Left cardiac atrium (tissue), 4 donors: ENCODE results near the gene RXRG. TPM values are rescaled to one million over a fixed set of nuclear protein-coding genes. Genes with fewer than 3 reads are reported as not detected.

Experiments used
- ATAC-seq, 2 donors: fragments of 200-7000 bp; cut with Tn5 transposase; one replicate each; pipeline ENCODE4 v1.9.1; 2020; ENCODE audit warnings: mild to moderate bottlenecking in 2 of 2, moderate library complexity in 2 of 2
- DNase-seq: peaks from one replicate; pipeline ENCODE4 v3.0.0-alpha.2; 2020
- intact Hi-C, 2 donors: fragments of 100-400 bp; cut with DNase I; formaldehyde crosslinking; loops; one replicate each; pipeline versions ENCODE4 v1.14.1 to v1.15.1; 2022 to 2023
- total RNA-seq, 2 donors: library from RNA; stranded (reverse); fragmentation: NEBNext Ultra II Directional; extraction: Animal tissue kit (Norgen Biotek cat#: 25700); gene quantifications; one replicate each; pipeline ENCODE4 v1.2.1, GENCODE V29; 2021
- donor health status: DM: no; HTN: yes; CAD: no.
- donor health status: DM: no; HTN: yes; CAD: no; lungs with severe emphysema.
- donor health status: DM: yes; HTN: yes; CAD: no.
- donor health status: Dilated cardiomyopathy.

Gene RXRG
- total RNA-seq, 2 donors from 2014 or later, result 2.4 to 5.3 TPM

GRCh38 chr1:165452336-165453130 lies 7.6 kb upstream of the RXRG start:
- intact Hi-C loops, result no loop called here
- peak; percentile 77 to 88 for ATAC-seq
- no peak for DNase-seq

GRCh38 chr1:165451691-165452090 lies 6.8 kb upstream of the RXRG start:
- no peak for DNase-seq
- ATAC-seq, result no peak
- intact Hi-C loops, result no loop called here

GRCh38 chr1:165449131-165449530 lies 4.2 kb upstream of the RXRG start:
- ATAC-seq (no peak), DNase-seq (no peak)
- intact Hi-C loops, result no loop called here

- ATAC-seq (no peak), DNase-seq (no peak)
- intact Hi-C loops, result no loop called here
Measured at GRCh38 chr1:165445388-165445787, 462 bp upstream of the RXRG start.

- ATAC-seq (peak; percentile 75 to 87), DNase-seq (no peak)
- intact Hi-C loops, result no loop called here
Measured at GRCh38 chr1:165443539-165444311, 1.2 kb downstream of the RXRG start.

- intact Hi-C loops, result no loop called here
- DNase-seq, result no peak
- no peak for ATAC-seq
Measured at GRCh38 chr1:165442653-165443052, 2.3 kb downstream of the RXRG start.

GRCh38 chr1:165442053-165442452 lies 2.9 kb downstream of the RXRG start:
- DNase-seq (no peak), ATAC-seq (no peak)
- intact Hi-C loops, result no loop called here

GRCh38 chr1:165441166-165441880 lies 3.6 kb downstream of the RXRG start:
- DNase-seq, result no peak
- no peak for ATAC-seq
- intact Hi-C loops, result no loop called here

GRCh38 chr1:165439330-165439729 lies 5.6 kb downstream of the RXRG start:
- ATAC-seq, result no peak

GRCh38 chr1:165436994-165437393 lies 7.9 kb downstream of the RXRG start:
- intact Hi-C loops, result no loop called here
- ATAC-seq (no peak), DNase-seq (no peak)

More at GRCh38 chr1:165439330-165439729, 5.6 kb downstream of the RXRG start:
- intact Hi-C loops, result no loop called here
- no peak for DNase-seq

- ATAC-seq (no peak), DNase-seq (no peak)
- intact Hi-C loops, result no loop called here
Measured at GRCh38 chr1:165435801-165436200, 9.1 kb downstream of the RXRG start.

GRCh38 chr1:165434281-165434680 lies 10.6 kb downstream of the RXRG start:
- intact Hi-C loops, result no loop called here
- DNase-seq (no peak), ATAC-seq (no peak)

GRCh38 chr1:165431079-165431478 lies 13.8 kb downstream of the RXRG start:
- intact Hi-C loops, result no loop called here
- no peak for ATAC-seq

GRCh38 chr1:165426745-165427144 lies 18.2 kb downstream of the RXRG start:
- no peak for ATAC-seq
- intact Hi-C loops, result no loop called here

More at GRCh38 chr1:165431079-165431478, 13.8 kb downstream of the RXRG start:
- no peak for DNase-seq

GRCh38 chr1:165425621-165426020 lies 19.3 kb downstream of the RXRG start:
- intact Hi-C loops, result no loop called here
- ATAC-seq (no peak), DNase-seq (no peak)

More at GRCh38 chr1:165426745-165427144, 18.2 kb downstream of the RXRG start:
- no peak for DNase-seq

- peak; percentile 76 to 94 for ATAC-seq
- peak; percentile 25 for DNase-seq
- intact Hi-C loops, result no loop called here
Measured at GRCh38 chr1:165424454-165425216, 20.3 kb downstream of the RXRG start.

- intact Hi-C loops, result no loop called here
- ATAC-seq (no peak), DNase-seq (no peak)
Measured at GRCh38 chr1:165423136-165423535, 21.8 kb downstream of the RXRG start.

GRCh38 chr1:165420655-165421054 lies 24.3 kb downstream of the RXRG start:
- ATAC-seq, result no peak
- intact Hi-C loops, result no loop called here
- DNase-seq, result no peak

- no peak for ATAC-seq
Measured at GRCh38 chr1:165419839-165420238, 25.1 kb downstream of the RXRG start.

More at GRCh38 chr1:165419839-165420238, 25.1 kb downstream of the RXRG start:
- DNase-seq, result no peak
- intact Hi-C loops, result no loop called here
